HepG2 (cell line): ENCODE measurements around the gene SIK3. TPM values are rescaled to one million over a fixed set of nuclear protein-coding genes. Genes with fewer than 3 reads are reported as not detected.
A peak's percentile ranks its signal among the peaks of the same experiment; 100 is the strongest.

Experiments used
- DR1 ChIP-seq: sonication (generic); formaldehyde crosslinking; IDR thresholded peaks from 2 replicates; pipeline ENCODE4 v1.8.0; 2021; ENCODE audit warnings: mild to moderate bottlenecking, missing genetic modification reagents, inconsistent platforms
- GFI1 ChIP-seq: sonication (generic); formaldehyde crosslinking; IDR thresholded peaks from 2 replicates; pipeline ENCODE4 v1.5.0; 2020; ENCODE audit warnings: missing genetic modification reagents, mild to moderate bottlenecking, borderline replicate concordance
- NAIF1 ChIP-seq: sonication (generic); formaldehyde crosslinking; IDR thresholded peaks from 2 replicates; pipeline ENCODE4 v1.5.0; 2020; ENCODE audit warnings: mild to moderate bottlenecking, missing genetic modification reagents, borderline replicate concordance
- NR1H2 ChIP-seq: sonication (generic); formaldehyde crosslinking; IDR thresholded peaks from 2 replicates; pipeline ENCODE4 v1.8.1; 2022; ENCODE audit warnings: low read depth, missing genetic modification reagents, borderline replicate concordance
- POGZ ChIP-seq: sonication (generic); formaldehyde crosslinking; IDR thresholded peaks from 2 replicates; pipeline ENCODE4 v1.4.0; 2020; ENCODE audit warnings: mild to moderate bottlenecking, missing genetic modification reagents
- RFX3 ChIP-seq: IDR thresholded peaks from 2 replicates; pipeline ENCODE4 v1.6.1; 2016; ENCODE audit warnings: missing biosample characterization, missing genetic modification reagents
- SAFB2 ChIP-seq: sonication (generic); formaldehyde crosslinking; IDR thresholded peaks from 2 replicates; pipeline ENCODE4 v1.5.1; 2020; ENCODE audit warnings: missing genetic modification reagents, low read depth, mild to moderate bottlenecking, borderline replicate concordance
- SNRNP70 ChIP-seq: fragments of 200-400 bp; formaldehyde crosslinking; IDR thresholded peaks from 2 replicates; pipeline ENCODE4 v1.6.1; 2017; ENCODE audit warnings: mild to moderate bottlenecking, low read depth, low read length, moderate library complexity
- TGIF2 ChIP-seq: IDR thresholded peaks from 2 replicates; pipeline ENCODE4 v1.6.1; 2016; ENCODE audit warnings: control low read depth, missing compliant biosample characterization
- YEATS2 ChIP-seq: sonication (generic); formaldehyde crosslinking; IDR thresholded peaks from 2 replicates; pipeline ENCODE4 v1.4.0; 2020; ENCODE audit warnings: missing genetic modification reagents, borderline replicate concordance
- ZFP90 ChIP-seq: sonication (generic); formaldehyde crosslinking; IDR thresholded peaks from 2 replicates; pipeline ENCODE4 v1.8.0; 2022; ENCODE audit warnings: missing genetic modification reagents, mild to moderate bottlenecking, inconsistent platforms, borderline replicate concordance
- ZKSCAN1 ChIP-seq: fragments of 150-350 bp; IDR thresholded peaks from 2 replicates; pipeline ENCODE4 v1.6.1; 2014; ENCODE audit warnings: low read length
- ZNF367 ChIP-seq: sonication (generic); formaldehyde crosslinking; IDR thresholded peaks from 2 replicates; pipeline ENCODE4 v1.4.0; 2020; ENCODE audit warnings: missing genetic modification reagents, borderline replicate concordance
- ZNF513 ChIP-seq: sonication (generic); formaldehyde crosslinking; conservative IDR thresholded peaks from 2 replicates; pipeline ENCODE4 v1.5.0; 2020; ENCODE audit warnings: missing genetic modification reagents
- ZNF766 ChIP-seq: sonication (generic); formaldehyde crosslinking; IDR thresholded peaks from 2 replicates; pipeline ENCODE4 v1.5.0; 2020; ENCODE audit warnings: missing genetic modification reagents, borderline replicate concordance
- ZNF790 ChIP-seq: sonication (generic); formaldehyde crosslinking; IDR thresholded peaks from 2 replicates; pipeline ENCODE4 v1.8.0; 2022; ENCODE audit warnings: missing genetic modification reagents, mild to moderate bottlenecking, borderline replicate concordance
- ZNF792 ChIP-seq: IDR thresholded peaks from 2 replicates; pipeline ENCODE4 v1.6.1; 2016
- polyA plus RNA-seq, 8 experiments: library from polyadenylated mRNA; depleted of rRNA in 3 of 8; stranded (reverse) in 7 of 8; unstranded in 1 of 8; fragments of >200 nt; fragmentation: Illumina TruSeq in 4 of 8; extraction: Trizol in 4 of 8; gene quantifications; 2 replicates each; pipeline versions ENCODE4 v1.2.1 to v1.2.3, GENCODE V29; 2011 to 2016; ENCODE audit warnings: low read depth in 4 of 8, missing spikeins in 1 of 8, mixed read lengths in 1 of 8; ENCODE audit not compliant: insufficient read depth in 1 of 8
- total RNA-seq, 5 experiments: library from RNA; depleted of rRNA; stranded (reverse); fragments of >200 nt; fragmentation: Illumina TruSeq; extraction: Trizol; gene quantifications; 2 replicates each; pipeline ENCODE4 v1.2.3, GENCODE V29; 2016; ENCODE audit warnings: low read depth in 1 of 5
- TF ChIP-seq, protein P1 (sequence below): sonication (generic); formaldehyde crosslinking; IDR thresholded peaks from 2 replicates; pipeline ENCODE4 v1.4.0; 2020; ENCODE audit warnings: missing genetic modification reagents
- TF ChIP-seq, protein P2 (sequence below): sonication (generic); formaldehyde crosslinking; IDR thresholded peaks from 2 replicates; pipeline ENCODE4 v1.4.0; 2020; ENCODE audit warnings: mild to moderate bottlenecking, missing genetic modification reagents, borderline replicate concordance
- TF ChIP-seq, protein P3 (sequence below): sonication (generic); formaldehyde crosslinking; IDR thresholded peaks from 2 replicates; pipeline ENCODE4 v1.4.0; 2020; ENCODE audit warnings: missing genetic modification reagents, borderline replicate concordance

Gene SIK3
- total and polyA plus RNA-seq, 2 of the 13 experiments (the other 11 are each of a cell fraction or from before 2014, with no cell fraction given): 5.7 to 9.8 TPM

- no peak for TF ChIP-seq ZKSCAN1
- TF ChIP-seq ZNF790 (CRISPR knock-in tag): 0 out of 2 replicates have a peak, but pooled peaks have one; percentile 22
- no peak for TF ChIP-seq NR1H2 (CRISPR knock-in tag)
- TF ChIP-seq, protein P1, sequence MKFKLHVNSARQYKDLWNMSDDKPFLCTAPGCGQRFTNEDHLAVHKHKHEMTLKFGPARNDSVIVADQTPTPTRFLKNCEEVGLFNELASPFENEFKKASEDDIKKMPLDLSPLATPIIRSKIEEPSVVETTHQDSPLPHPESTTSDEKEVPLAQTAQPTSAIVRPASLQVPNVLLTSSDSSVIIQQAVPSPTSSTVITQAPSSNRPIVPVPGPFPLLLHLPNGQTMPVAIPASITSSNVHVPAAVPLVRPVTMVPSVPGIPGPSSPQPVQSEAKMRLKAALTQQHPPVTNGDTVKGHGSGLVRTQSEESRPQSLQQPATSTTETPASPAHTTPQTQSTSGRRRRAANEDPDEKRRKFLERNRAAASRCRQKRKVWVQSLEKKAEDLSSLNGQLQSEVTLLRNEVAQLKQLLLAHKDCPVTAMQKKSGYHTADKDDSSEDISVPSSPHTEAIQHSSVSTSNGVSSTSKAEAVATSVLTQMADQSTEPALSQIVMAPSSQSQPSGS: 0 out of 2 replicates have a peak, but pooled peaks have one; percentile 33
- TF ChIP-seq GFI1 (CRISPR knock-in tag): 0 out of 2 replicates have a peak, but pooled peaks have one; percentile 39
- TF ChIP-seq SNRNP70: no peak
- no peak for TF ChIP-seq ZNF513 (CRISPR knock-in tag)
- TF ChIP-seq TGIF2: 0 out of 2 replicates have a peak, but pooled peaks have one; percentile 34
- TF ChIP-seq, protein P2, sequence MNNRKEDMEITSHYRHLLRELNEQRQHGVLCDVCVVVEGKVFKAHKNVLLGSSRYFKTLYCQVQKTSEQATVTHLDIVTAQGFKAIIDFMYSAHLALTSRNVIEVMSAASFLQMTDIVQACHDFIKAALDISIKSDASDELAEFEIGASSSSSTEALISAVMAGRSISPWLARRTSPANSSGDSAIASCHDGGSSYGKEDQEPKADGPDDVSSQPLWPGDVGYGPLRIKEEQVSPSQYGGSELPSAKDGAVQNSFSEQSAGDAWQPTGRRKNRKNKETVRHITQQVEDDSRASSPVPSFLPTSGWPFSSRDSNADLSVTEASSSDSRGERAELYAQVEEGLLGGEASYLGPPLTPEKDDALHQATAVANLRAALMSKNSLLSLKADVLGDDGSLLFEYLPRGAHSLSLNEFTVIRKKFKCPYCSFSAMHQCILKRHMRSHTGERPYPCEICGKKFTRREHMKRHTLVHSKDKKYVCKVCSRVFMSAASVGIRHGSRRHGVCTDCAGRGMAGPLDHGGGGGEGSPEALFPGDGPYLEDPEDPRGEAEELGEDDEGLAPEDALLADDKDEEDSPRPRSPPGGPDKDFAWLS (CRISPR knock-in tag): no peak
- peak; percentile 51; the same call in 1 of the 2 replicates for TF ChIP-seq ZNF792 (CRISPR knock-in tag)
- TF ChIP-seq DR1 (CRISPR knock-in tag): no peak
- no peak for TF ChIP-seq RFX3 (CRISPR knock-in tag)
- TF ChIP-seq, protein P3, sequence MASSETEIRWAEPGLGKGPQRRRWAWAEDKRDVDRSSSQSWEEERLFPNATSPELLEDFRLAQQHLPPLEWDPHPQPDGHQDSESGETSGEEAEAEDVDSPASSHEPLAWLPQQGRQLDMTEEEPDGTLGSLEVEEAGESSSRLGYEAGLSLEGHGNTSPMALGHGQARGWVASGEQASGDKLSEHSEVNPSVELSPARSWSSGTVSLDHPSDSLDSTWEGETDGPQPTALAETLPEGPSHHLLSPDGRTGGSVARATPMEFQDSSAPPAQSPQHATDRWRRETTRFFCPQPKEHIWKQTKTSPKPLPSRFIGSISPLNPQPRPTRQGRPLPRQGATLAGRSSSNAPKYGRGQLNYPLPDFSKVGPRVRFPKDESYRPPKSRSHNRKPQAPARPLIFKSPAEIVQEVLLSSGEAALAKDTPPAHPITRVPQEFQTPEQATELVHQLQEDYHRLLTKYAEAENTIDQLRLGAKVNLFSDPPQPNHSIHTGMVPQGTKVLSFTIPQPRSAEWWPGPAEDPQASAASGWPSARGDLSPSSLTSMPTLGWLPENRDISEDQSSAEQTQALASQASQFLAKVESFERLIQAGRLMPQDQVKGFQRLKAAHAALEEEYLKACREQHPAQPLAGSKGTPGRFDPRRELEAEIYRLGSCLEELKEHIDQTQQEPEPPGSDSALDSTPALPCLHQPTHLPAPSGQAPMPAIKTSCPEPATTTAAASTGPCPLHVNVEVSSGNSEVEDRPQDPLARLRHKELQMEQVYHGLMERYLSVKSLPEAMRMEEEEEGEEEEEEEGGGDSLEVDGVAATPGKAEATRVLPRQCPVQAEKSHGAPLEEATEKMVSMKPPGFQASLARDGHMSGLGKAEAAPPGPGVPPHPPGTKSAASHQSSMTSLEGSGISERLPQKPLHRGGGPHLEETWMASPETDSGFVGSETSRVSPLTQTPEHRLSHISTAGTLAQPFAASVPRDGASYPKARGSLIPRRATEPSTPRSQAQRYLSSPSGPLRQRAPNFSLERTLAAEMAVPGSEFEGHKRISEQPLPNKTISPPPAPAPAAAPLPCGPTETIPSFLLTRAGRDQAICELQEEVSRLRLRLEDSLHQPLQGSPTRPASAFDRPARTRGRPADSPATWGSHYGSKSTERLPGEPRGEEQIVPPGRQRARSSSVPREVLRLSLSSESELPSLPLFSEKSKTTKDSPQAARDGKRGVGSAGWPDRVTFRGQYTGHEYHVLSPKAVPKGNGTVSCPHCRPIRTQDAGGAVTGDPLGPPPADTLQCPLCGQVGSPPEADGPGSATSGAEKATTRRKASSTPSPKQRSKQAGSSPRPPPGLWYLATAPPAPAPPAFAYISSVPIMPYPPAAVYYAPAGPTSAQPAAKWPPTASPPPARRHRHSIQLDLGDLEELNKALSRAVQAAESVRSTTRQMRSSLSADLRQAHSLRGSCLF (CRISPR knock-in tag): no peak
- no peak for TF ChIP-seq ZNF367 (CRISPR knock-in tag)
- TF ChIP-seq ZNF766 (CRISPR knock-in tag): no peak
- TF ChIP-seq NAIF1 (CRISPR knock-in tag): no peak
- peak; percentile 59; the same call in 1 of the 2 replicates for TF ChIP-seq YEATS2 (CRISPR knock-in tag)
- no peak for TF ChIP-seq SAFB2 (CRISPR knock-in tag)
- TF ChIP-seq POGZ (CRISPR knock-in tag): 0 out of 2 replicates have a peak, but pooled peaks have one; percentile 23
- TF ChIP-seq ZFP90 (CRISPR knock-in tag): no peak
Observed at GRCh38 chr11:117020869-117021564, 77.2 kb downstream of the SIK3 start (continued).
